Measurements from ENCODE around the gene HEATR9. TPM values are rescaled to one million over a fixed set of nuclear protein-coding genes. Genes with fewer than 3 reads are reported as not detected.

The HEATR9 gene
- total RNA-seq, 2 donors from 2014 or later: 0.40 TPM; not detected in 1

GRCh38 chr17:35870906-35871819, 2.5 kb upstream of the HEATR9 start:
- 68% methylated on average over 8 of the region's 8 CpGs for WGBS
- no peak for DNase-seq (ENCODE audit: low spot score)
- H3K36me3 ChIP-seq: no peaks in the 10 kb centered on the region
- H3K27me3 ChIP-seq (replicated peaks; ENCODE audit: insufficient read depth): no peaks in the 10 kb centered on the region
- H3K4me1 ChIP-seq (replicated peaks): no peaks in the 10 kb centered on the region
- no peak overlapping the region for H3K4me3 ChIP-seq
- H3K9me3 ChIP-seq: no peaks in the 10 kb centered on the region
- no peak overlapping the region for H3K27ac ChIP-seq
- TF ChIP-seq POLR2A (IDR thresholded peaks at IDR 0.05) (no peak), CTCF (IDR thresholded peaks at IDR 0.05) (no peak), POLR2AphosphoS5 (IDR thresholded peaks at IDR 0.05) (no peak)
- intact Hi-C loops (cut with DNase I): no loop called here

- Histone ChIP-seq H3K27ac (no peak overlapping the region), H3K9me3 (no peaks in the 10 kb centered on the region), H3K4me3 (no peak overlapping the region), H3K36me3 (no peaks in the 10 kb centered on the region), H3K4me1 (replicated peaks) (no peaks in the 10 kb centered on the region), H3K27me3 (replicated peaks; ENCODE audit: insufficient read depth) (no peaks in the 10 kb centered on the region)
- TF ChIP-seq POLR2A (IDR thresholded peaks at IDR 0.05) (no peak), POLR2AphosphoS5 (IDR thresholded peaks at IDR 0.05) (no peak), CTCF (IDR thresholded peaks at IDR 0.05) (no peak)
- intact Hi-C loops (cut with DNase I): no loop called here
- DNase-seq (ENCODE audit: low spot score): no peak
- WGBS: 99% methylated on average over 3 of the region's 3 CpGs
These were observed 1.1 kb downstream of the HEATR9 start for GRCh38 chr17:35867574-35867973.

GRCh38 chr17:35866341-35866950, 2.2 kb downstream of the HEATR9 start:
- no peaks in the 10 kb centered on the region for H3K27me3 ChIP-seq (replicated peaks; ENCODE audit: insufficient read depth)
- 93% methylated on average over 1 of the region's 1 CpG for WGBS
- no peaks in the 10 kb centered on the region for H3K9me3 ChIP-seq
- no peak for DNase-seq (ENCODE audit: low spot score)
- TF ChIP-seq POLR2AphosphoS5 (IDR thresholded peaks at IDR 0.05) (peak; percentile 23), POLR2A (IDR thresholded peaks at IDR 0.05) (no peak), CTCF (IDR thresholded peaks at IDR 0.05) (no peak)
- no peak overlapping the region for H3K4me3 ChIP-seq
- H3K27ac ChIP-seq: no peak overlapping the region
- H3K4me1 ChIP-seq (replicated peaks): no peaks in the 10 kb centered on the region
- H3K36me3 ChIP-seq: no peaks in the 10 kb centered on the region
- intact Hi-C loops (cut with DNase I): no loop called here

- intact Hi-C loops (cut with DNase I): no loop called here
- TF ChIP-seq POLR2A (IDR thresholded peaks at IDR 0.05) (no peak), CTCF (IDR thresholded peaks at IDR 0.05) (no peak), POLR2AphosphoS5 (IDR thresholded peaks at IDR 0.05) (no peak)
- Histone ChIP-seq H3K27ac (no peak overlapping the region), H3K27me3 (replicated peaks; ENCODE audit: insufficient read depth) (no peaks in the 10 kb centered on the region), H3K9me3 (no peaks in the 10 kb centered on the region), H3K4me3 (no peak overlapping the region), H3K4me1 (replicated peaks) (no peaks in the 10 kb centered on the region), H3K36me3 (no peaks in the 10 kb centered on the region)
- WGBS: 64% methylated on average over 3 of the region's 3 CpGs
- DNase-seq (ENCODE audit: low spot score): no peak
These were observed 3.0 kb downstream of the HEATR9 start for GRCh38 chr17:35865412-35866340.

Data from prostate gland (tissue), 2 donors.